A549 (cell line): ENCODE results near the gene TRANK1. TPM values are rescaled to one million over a fixed set of nuclear protein-coding genes. Genes with fewer than 3 reads are reported as not detected.

Experiments used
- ATAC-seq, 2 experiments: fragments of 200-7000 bp in 1 of 2; fragments of >200 bp in 1 of 2; cut with Nextera tagmentation in 1 of 2; cut with Tn5 transposase in 1 of 2; 3 replicates each; pipeline versions ENCODE4 v1.8.0 to v1.9.1; 2018 to 2020; ENCODE audit warnings: mild to moderate bottlenecking in 1 of 2, moderate library complexity in 1 of 2
- CTCF ChIA-PET: fragments of 300-600 bp; sonication (Branson Sonifier 250); formaldehyde crosslinking; extraction: SDS; loops from one replicate; lab custom pipeline; 2021; ENCODE audit warnings: antibody characterized with exemption, inconsistent platforms; lab: Yijun Ruan, JAX
- POLR2A ChIA-PET: fragments of 350-600 bp; formaldehyde crosslinking; extraction: SDS; loops from one replicate; lab custom pipeline; 2021; ENCODE audit warnings: antibody characterized with exemption, inconsistent platforms; lab: Yijun Ruan, JAX
- DNase-seq, 2 experiments: peaks; one replicate each; pipeline versions ENCODE4 v3.0.0 to v3.0.0-alpha.2; 2011 to 2016; ENCODE audit warnings: low read depth in 1 of 2, low spot score in 1 of 2
- FAIRE-seq: peaks from 2 replicates; lab custom pipeline; 2011; peaks lifted over from hg19 to GRCh38; lab: Jason Lieb, UNC
- H3K27ac ChIP-seq, 2 experiments: fragments of >200 bp; sonication (Bioruptor Twin); formaldehyde crosslinking; 3 replicates each; pipeline ENCODE4 v1.5.1; 2016 to 2017
- H3K4me1 ChIP-seq: fragments of >200 bp; sonication (Bioruptor Twin); formaldehyde crosslinking; 3 replicates; pipeline ENCODE4 v1.6.1; 2016
- H3K4me2 ChIP-seq: fragments of >200 bp; sonication (Bioruptor Twin); formaldehyde crosslinking; 3 replicates; pipeline ENCODE4 v1.6.1; 2016
- H3K4me3 ChIP-seq: fragments of >200 bp; sonication (Bioruptor Twin); formaldehyde crosslinking; 3 replicates; pipeline ENCODE4 v1.5.1; 2016
- H3K9me3 ChIP-seq: fragments of >200 bp; sonication (Bioruptor Twin); formaldehyde crosslinking; 3 replicates; pipeline ENCODE4 v1.6.1; 2016
- ATOH8 ChIP-seq: fragments of 250-450 bp; sonication (Bioruptor Pico); IDR thresholded peaks from 2 replicates; pipeline ENCODE4 v1.5.0; 2020; ENCODE audit warnings: low read depth, mild to moderate bottlenecking, moderate library complexity
- BCL3 ChIP-seq: fragments of >200 bp; sonication (Bioruptor Twin); formaldehyde crosslinking; IDR thresholded peaks from 3 replicates; pipeline ENCODE4 v1.6.1; 2016
- CHD2 ChIP-seq: fragments of 150-350 bp; IDR thresholded peaks from 2 replicates; pipeline ENCODE4 v1.6.1; 2014; ENCODE audit warnings: low read length; ENCODE audit not compliant: partially characterized antibody
- EHMT2 ChIP-seq: fragments of 200-600 bp; sonication (generic); IDR thresholded peaks from 2 replicates; pipeline ENCODE4 v1.6.1; 2016; ENCODE audit warnings: antibody characterized with exemption, low read depth, mild to moderate bottlenecking, moderate library complexity
- ESRRA ChIP-seq: fragments of 150-350 bp; IDR thresholded peaks from 2 replicates; pipeline ENCODE4 v1.6.1; 2014; ENCODE audit warnings: mild to moderate bottlenecking, low read length, borderline replicate concordance
- HMGXB4 ChIP-seq: fragments of 250-450 bp; sonication (Bioruptor Pico); IDR thresholded peaks from 2 replicates; pipeline ENCODE4 v1.5.0; 2021; ENCODE audit warnings: mild to moderate bottlenecking, moderate library complexity, borderline replicate concordance
- KDM1A ChIP-seq: fragments of 200-600 bp; sonication (generic); IDR thresholded peaks from 2 replicates; pipeline ENCODE4 v1.6.1; 2016; ENCODE audit warnings: low read depth, mild to moderate bottlenecking
- MAX ChIP-seq: IDR thresholded peaks from 2 replicates; pipeline ENCODE4 v1.6.1; 2012
- NFE2L2 ChIP-seq: fragments of 150-350 bp; conservative IDR thresholded peaks from 2 replicates; pipeline ENCODE4 v1.6.1; 2014; ENCODE audit warnings: low read length
- POLR2AphosphoS2 ChIP-seq: conservative IDR thresholded peaks from 2 replicates; pipeline ENCODE4 v1.6.1; 2012; ENCODE audit warnings: low read length, improper control_type of control experiment, inconsistent platforms
- RAD21 ChIP-seq, 2 experiments: fragments of >200 bp in 1 of 2; sonication (Bioruptor Twin) in 1 of 2; formaldehyde crosslinking in 1 of 2; IDR thresholded peaks in 1 of 2; conservative IDR thresholded peaks in 1 of 2; 2 replicates in 1 of 2; 3 replicates in 1 of 2; pipeline ENCODE4 v1.6.1; 2012 to 2018; ENCODE audit warnings: inconsistent platforms in 1 of 2
- REST ChIP-seq: fragments of 200-600 bp; sonication (generic); IDR thresholded peaks from 2 replicates; pipeline ENCODE4 v1.6.1; 2016; ENCODE audit warnings: antibody characterized with exemption, mild to moderate bottlenecking, moderate library complexity
- RNF2 ChIP-seq: fragments of 200-600 bp; sonication (generic); IDR thresholded peaks from 2 replicates; pipeline ENCODE4 v1.6.1; 2016; ENCODE audit warnings: low read depth, mild to moderate bottlenecking, antibody characterized with exemption, moderate library complexity, borderline replicate concordance
- TP53 ChIP-seq: fragments of 250-450 bp; sonication (Bioruptor Pico); IDR thresholded peaks from 2 replicates; pipeline ENCODE4 v1.5.0; 2021; ENCODE audit warnings: mild to moderate bottlenecking, moderate library complexity
- ZSCAN20 ChIP-seq: fragments of 250-450 bp; sonication (Bioruptor Pico); IDR thresholded peaks from 2 replicates; pipeline ENCODE4 v1.8.0; 2022; ENCODE audit warnings: mild to moderate bottlenecking, moderate library complexity
- WGBS: methylation state at CpG from one replicate; pipeline ENCODE4 v1.1.6; 2017; ENCODE audit errors: missing lambda C conversion rate; 5-methylcytosine and 5-hydroxymethylcytosine counted together
- polyA plus RNA-seq, 4 experiments: library from polyadenylated mRNA; depleted of rRNA in 3 of 4; stranded (reverse); fragments of >200 nt; fragmentation: RNase III in 1 of 4; extraction: RNeasy Plus Mini Kit Qiagen cat#74134 plus additional on column Dnase treatment in 1 of 4; gene quantifications; 2 replicates in 3 of 4; 3 replicates in 1 of 4; pipeline ENCODE4 v1.2.3, GENCODE V29; 2011 to 2017

The TRANK1 gene
- polyA plus RNA-seq, 2 of the 4 experiments (the other 2 are of a cell fraction): 0.58 to 3.2 TPM

GRCh38 chr3:36877930-36878685 is 66.7 kb downstream of the TRANK1 start:
- ChIA-PET POLR2A (no interaction called here), CTCF (interaction anchor here (1.6 kb wide), 1 partner anchor 9 kb away, joined by 5 read pairs; no protein-coding TSS in a partner anchor)
- Histone ChIP-seq H3K27ac (no peak overlapping the region), H3K4me2 (no peak overlapping the region), H3K4me1 (no peaks in the 10 kb centered on the region), H3K4me3 (no peak overlapping the region), H3K9me3 (no peaks in the 10 kb centered on the region)
- no peak for FAIRE-seq
- WGBS: 89% methylated on average over 9 of the region's 9 CpGs
- DNase-seq: no peak
- no peak for TF ChIP-seq TP53 (CRISPR knock-in tag)
- no peak for TF ChIP-seq CHD2
- no peak for TF ChIP-seq EHMT2
- no peak for TF ChIP-seq ESRRA
- no peak for TF ChIP-seq ZSCAN20
- no peak for TF ChIP-seq NFE2L2
- TF ChIP-seq RNF2: no peak
- no peak for TF ChIP-seq ATOH8 (CRISPR knock-in tag)
- TF ChIP-seq MAX: no peak
- no peak for ATAC-seq

GRCh38 chr3:36876181-36876936 is 68.5 kb downstream of the TRANK1 start:
- DNase-seq: no peak
- 64% methylated on average over 7 of the region's 7 CpGs for WGBS
- no peak for FAIRE-seq
- H3K4me1 ChIP-seq: no peaks in the 10 kb centered on the region
- TF ChIP-seq KDM1A (no peak), POLR2AphosphoS2 (no peak), HMGXB4 (CRISPR knock-in tag) (no peak), BCL3 (no peak), RAD21 (conservative IDR thresholded peaks at IDR 0.05 in 1 of 2, IDR thresholded peaks at IDR 0.05 in 1 of 2) (no peak), REST (no peak)
- TF ChIP-seq, all 56 proteins: peak for 0
- no peak overlapping the region for H3K27ac ChIP-seq
- H3K9me3 ChIP-seq: no peaks in the 10 kb centered on the region
- H3K4me2 ChIP-seq: no peak overlapping the region
- ChIA-PET CTCF (interaction anchor here (1.0 to 1.1 kb wide), 4 partner anchors 9 to 910 kb away, joined by 3 to 5 read pairs (median 4); no protein-coding TSS in a partner anchor), POLR2A (no interaction called here)
- peak in 1 of 2 experiments; percentile 50; a peak in 2 of 6 replicates for ATAC-seq
- H3K4me3 ChIP-seq: no peak overlapping the region
